SKM-1 (cell line): ENCODE data around the gene SLC7A9.
"Not testable (repeated sequence)": the region's sequence is repeated elsewhere in the genome, so short reads cannot be mapped to it uniquely, and the experiment has no call there.

Experiments used
- DNase-seq: peaks from one replicate; lab custom pipeline; 2025; ENCODE audit not compliant: unreplicated experiment; lab: John Stamatoyannopoulos, UW

Gene SLC7A9

DNA sequence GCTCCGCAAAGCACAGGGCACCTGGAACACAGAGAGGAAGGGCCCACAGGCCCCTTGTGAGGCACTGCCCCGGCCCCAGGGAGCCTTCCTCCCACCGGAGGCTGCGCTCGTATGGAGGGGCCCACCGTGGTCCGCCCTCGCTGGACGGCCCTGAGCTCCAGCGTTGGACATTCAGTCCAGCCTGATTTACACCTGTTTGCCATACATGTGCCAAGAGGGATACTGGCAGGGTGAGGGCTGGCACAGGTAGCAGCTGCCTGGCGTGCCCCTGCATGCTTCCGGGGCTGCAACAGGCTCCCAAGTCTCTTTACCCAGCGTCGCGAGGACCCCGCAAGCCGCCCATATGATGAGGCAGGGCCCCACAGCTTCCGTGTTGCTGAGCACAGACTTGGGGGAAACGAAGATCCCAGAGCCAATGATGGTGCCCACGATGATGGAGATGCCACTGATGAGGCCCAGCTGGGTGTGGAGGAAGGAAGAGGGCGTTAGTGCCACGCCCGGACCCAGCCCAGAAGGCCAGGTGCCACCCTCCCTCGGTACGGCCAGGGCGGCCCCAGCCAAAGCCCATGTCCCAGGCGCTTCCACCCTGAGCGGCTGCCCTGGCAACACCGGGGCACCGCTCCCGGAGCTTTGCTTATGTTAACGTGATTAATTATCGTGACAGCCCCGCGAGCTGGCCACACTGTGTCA is 5.1 kb downstream of the SLC7A9 start:
- no peak for DNase-seq

DNA sequence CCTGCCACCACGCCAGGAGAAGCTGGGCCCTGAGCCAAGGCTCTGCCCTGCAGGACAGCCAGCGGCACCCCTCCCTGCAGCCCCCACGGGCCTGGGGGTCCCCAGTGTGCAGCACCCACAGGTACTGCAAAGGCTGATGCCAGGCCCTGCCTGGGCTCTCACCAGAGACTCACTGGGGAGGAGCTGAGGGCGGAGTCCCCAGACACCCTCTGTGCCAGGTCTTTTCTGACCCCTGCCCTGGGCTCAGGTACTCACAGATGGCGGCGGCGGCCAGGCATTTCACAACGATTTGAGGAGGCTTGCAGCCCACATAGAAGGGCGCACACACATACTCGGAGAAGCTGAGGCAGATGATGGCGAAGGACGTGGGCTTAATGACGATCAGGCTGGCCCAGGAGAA is 5.7 kb downstream of the SLC7A9 start:
- no peak for DNase-seq

DNA sequence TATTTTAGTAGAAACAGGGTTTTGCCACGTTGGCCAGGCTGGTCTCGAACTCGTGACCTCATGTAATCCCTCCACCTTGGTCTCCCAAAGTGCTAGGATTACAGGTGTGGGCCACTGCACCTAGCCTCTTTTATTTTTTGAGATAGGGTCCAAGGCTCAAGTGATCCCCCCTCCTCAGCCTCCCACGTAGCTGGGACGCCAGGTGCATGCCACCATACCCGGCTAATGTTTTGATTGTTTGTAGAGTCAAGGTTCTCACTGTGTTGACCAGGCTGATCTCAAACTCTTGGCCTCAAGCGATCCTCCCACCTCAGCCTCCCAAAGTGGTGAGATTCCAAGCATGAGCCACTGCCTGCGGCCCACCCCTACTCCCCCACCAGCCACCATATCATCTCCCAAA is 6.3 kb downstream of the SLC7A9 start:
- DNase-seq: no peak

DNA sequence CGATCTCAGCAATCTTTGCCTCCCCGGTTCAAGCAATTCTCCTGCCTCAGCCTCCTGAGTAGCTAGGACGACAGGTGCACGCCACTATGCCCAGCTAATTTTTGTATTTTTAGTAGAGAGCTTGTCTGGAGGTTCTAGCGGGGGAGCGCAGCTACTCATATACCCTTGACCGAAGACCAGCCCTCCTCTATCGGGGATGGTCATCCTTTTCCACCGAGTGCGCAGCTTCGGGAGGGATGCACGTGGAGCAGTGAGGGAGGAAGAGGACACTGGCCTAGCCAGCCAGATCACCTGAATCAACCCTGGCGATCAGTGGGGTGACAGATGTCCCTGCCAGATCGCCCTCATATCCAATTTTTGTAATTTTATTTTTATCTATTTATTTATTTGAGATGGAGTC is 6.8 kb downstream of the SLC7A9 start:
- no peak for DNase-seq

DNA sequence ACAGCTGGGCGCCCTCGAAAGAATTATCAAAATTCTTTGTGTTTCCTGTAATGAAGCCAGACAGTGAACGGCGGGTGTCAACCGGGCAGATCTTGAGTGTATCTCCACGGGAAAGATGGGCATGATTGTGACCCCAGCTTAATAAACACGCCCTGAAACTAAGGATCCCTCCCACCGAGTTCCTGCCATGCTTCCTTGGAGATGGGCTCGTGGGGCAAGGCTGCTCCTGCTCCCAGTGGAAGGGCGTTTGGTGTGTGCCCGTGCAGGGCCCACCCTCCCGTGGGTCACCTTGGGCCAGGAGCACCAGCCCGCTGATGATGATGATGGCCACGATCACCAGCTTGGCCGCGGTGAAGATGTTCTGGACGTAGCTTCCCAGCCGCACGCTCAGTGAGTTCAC is 7.4 kb downstream of the SLC7A9 start:
- DNase-seq: no peak

DNA sequence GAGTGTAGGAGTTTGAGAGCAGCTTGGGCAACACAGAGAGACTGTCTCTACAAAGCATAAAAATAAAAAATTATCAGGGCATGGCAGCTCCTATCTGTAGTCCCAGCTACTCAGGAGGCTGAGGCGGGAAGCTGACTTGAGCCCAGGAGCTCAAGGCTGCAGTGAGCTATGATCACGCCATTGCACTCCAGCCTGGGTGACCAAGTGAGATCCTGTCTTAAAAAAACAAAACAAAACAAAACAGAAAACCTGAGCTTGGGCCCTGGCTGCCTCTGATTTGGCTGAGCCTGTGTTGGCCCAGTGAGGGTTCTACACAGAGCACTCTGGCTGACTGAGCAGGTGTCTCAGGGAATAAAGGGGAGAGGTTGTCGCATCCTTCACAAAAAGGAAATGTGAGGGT is 8.0 kb downstream of the SLC7A9 start:
- DNase-seq: no peak

DNA sequence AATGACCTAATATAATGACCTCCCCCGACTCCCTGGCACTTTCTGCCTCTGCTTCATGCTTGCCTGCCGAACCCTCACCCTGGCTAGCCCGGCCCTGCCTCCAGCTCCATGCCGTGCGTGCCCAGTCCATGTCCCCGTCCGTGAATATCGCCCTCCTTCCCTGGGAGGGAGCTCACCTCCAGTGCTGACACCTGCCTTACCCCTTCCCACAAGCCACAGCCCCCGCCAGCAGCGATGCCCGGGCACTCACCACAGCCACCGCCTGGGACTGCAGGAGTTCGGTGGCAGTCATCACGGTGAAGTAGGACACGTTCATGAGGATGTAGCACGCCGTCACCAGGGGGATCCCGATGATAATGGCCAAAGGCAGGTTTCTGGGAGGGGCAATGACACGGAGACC is 10.0 kb downstream of the SLC7A9 start:
- no peak for DNase-seq

DNA sequence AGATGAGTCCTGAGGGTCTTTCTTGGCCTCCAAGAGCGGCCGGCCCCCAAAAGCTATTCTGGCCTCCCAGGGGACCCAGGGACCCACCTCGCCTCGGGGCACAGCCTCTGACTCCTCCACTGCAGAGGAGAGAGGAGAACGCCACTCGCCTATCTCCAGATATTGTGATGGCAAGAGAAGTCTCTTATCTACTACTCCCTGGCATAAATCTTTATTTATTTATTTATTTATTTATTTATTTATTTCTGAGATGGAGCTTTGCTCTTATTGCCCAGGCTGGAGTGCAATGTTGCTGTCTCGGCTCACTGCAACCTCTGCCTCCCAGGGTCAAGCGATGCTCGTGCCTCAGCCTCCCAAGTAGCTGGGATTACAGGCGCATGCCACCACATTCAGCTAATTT is 11.0 kb downstream of the SLC7A9 start:
- no peak for DNase-seq

DNA sequence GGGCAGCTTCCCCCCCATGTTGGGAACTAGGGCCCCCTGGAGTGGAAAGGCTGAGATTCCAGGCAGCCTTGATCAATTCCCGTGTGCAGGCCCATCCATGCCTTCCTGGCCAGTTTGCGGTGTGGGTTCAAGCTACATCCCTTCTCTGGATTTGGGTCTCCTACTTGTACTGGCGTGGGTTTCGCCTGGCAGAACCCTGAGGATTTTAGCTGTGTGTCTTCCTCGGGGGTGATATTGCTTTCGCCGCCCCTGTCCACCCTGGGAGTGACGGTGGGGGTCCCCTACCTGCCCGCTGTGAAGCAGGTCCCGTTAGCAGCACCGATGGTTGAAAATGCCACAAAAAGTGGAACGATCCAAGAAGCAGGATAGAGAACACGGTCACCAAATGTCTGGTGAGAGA is 11.4 kb downstream of the SLC7A9 start:
- DNase-seq: no peak

DNA sequence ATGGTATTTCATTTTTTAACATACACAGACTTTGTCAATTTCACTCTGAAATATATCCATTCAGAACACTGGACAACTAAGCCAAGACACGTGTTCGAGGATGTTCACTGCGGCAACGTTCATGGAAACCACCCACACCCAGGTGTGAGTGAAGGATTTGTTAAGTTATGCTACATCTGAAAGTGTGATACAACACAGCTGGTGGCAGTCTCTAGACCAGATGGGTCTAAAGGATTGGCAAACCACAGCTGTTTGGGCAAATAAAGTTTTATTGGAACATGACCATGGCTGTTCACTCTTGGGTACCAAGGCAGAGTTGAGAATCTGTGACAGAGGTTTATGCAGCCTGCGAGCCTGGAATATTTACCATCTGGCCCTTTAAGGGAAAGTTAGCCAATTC is 12.0 kb downstream of the SLC7A9 start:
- no peak for DNase-seq

DNA sequence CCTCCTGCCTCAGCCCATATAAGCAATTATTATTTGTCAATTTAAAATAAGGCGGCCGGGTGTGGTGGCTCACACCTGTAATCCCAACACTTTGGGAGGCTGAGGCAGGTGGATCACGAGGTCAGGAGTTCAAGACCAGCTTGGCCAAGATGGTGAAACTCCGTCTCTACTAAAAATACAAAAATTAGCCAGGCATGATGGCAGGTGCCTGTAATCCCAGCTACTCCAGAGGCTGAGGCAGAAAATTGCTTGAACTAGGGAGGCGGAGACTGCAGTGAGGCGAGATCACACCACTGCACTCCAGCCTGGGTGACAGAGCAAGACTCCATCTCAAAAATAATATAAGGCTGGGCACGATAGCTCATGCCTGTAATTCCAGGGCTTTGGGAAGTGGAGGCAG is 12.7 kb downstream of the SLC7A9 start:
- not testable (repeated sequence) for DNase-seq

DNA sequence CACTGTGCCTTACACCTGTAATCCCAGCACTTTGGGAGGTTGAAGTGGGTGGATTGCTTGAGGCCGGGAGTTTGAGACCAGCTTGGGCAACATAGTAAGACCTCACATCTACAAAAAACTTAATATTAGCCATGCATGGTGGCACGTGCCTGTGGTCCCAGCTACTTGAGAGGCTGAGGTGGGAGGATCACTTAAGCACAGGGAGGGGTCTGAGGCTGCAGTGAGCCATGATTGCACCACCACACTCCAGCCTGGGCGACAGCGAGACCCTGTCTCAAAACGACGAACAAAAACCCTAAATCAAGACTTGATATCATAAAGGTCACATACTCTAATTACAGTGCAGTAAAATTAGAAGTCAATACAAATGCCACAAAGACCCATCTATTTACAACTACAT is 17.4 kb downstream of the SLC7A9 start:
- no peak for DNase-seq

DNA sequence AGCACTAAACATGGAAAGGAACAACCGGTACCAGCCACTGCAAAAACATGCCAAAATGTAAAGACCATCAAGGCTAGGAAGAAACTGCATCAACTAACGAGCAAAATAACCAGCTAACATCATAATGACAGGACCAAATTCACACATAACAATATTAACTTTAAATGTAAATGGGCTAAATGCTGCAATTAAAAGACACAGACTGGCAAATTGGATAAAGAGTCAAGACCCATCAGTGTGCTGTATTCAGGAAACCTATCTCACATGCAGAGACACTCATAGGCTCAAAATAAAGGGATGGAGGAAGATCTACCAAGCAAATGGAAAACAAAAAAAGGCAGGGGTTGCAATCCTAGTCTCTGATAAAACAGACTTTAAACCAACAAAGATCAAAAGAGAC is 21.5 kb downstream of the SLC7A9 start:
- DNase-seq: not testable (repeated sequence)

DNA sequence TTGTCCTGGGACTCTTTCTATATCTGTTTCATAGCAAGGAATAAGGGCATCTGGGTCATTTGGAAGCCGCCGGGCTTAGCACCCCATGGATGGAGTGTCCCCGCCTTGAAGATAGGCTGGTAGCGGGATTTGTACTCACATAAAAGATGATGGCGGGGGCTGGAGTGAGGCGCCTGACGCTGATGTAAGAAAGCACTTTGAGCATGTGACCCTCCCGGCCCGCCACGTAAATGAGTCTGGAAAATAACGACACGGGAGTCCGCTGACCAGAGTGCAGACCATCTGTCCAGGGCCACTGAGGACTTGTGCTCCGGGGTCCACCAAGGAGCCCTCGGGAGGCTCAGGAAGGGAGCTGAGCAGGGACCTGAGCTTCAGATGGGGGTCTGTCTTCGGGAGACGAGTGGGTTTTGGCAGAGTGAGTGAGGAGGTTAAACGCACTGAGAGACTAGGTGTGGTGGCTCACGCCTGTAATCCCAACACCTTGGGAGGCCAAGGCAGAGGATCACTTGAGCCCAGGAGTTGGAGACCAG is 25.8 kb downstream of the SLC7A9 start:
- DNase-seq: no peak

DNA sequence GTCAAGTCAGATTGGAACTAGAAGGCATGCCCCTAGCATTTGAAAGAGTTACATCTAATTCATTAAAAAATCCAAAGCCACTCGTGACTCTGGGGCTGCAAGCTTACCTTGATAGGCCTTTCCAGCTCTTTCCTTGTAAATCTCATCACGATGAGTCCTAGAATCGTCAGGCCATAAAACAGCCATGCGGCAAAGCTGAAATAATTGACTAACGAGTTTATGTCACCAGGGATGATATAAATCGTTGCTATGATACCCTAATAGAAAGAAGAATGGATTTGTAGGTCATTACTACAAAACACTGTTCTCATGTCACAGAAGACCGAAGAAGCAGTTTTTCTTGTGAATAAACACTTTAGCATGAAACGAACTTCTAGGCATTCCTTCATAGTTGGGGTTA is 27.5 kb downstream of the SLC7A9 start:
- DNase-seq: no peak

DNA sequence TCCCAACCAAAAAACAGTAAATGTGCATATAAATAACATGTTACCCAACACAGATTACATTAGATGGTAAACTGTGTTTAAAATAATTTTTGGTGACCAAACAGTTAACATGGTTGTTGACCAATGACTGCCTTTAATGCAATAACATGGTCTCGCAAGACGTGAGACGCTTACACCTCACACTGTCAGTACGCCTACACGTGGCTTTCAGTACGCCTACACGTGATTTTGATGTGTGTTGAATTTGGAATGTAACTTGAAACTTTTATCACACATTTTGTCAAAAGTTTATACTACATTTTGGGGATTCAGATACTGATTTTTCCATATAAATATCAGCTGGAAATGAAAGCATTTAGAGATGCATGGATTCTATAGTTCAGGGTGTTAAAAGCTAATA is 32.0 kb downstream of the SLC7A9 start:
- DNase-seq: no peak

DNA sequence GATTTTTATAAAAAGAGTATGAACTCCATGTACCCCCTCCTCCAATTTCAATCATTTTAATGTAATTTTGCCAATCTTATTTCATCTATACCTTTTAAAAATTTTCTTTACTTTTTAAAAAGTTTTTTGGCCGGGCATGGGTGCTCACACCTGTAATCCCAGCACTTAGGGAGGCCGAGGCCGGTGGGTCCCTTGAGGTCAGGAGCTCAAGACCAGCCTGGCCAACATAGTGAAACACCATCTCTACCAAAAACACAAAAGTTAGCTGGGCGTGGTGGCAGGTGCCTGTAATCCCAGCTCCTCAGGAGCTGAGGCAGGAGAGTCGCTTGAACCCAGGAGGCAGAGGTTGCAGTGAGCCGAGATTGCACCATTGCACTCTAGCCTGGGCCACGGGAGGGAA is 36.2 kb downstream of the SLC7A9 start:
- not testable (repeated sequence) for DNase-seq

DNA sequence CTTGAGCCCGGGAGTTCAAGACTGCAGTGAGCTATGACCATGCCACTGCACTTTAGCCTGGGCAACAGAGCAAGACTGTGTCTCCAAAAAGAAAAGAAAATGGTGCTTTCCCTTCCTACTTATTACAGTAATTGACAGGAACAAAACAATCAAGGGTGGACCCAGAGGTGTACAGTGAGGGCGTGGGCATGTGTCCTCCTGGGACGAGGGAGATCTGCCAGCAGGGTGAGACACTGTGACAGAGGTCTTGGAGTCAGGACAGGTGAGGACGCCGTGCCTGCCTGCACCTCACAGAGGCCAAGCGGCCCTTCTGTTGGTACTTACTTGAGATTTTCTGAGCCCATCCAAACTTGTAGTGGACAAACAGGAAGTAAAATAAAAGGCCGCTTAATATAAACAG is 36.7 kb downstream of the SLC7A9 start:
- not testable (repeated sequence) for DNase-seq

DNA sequence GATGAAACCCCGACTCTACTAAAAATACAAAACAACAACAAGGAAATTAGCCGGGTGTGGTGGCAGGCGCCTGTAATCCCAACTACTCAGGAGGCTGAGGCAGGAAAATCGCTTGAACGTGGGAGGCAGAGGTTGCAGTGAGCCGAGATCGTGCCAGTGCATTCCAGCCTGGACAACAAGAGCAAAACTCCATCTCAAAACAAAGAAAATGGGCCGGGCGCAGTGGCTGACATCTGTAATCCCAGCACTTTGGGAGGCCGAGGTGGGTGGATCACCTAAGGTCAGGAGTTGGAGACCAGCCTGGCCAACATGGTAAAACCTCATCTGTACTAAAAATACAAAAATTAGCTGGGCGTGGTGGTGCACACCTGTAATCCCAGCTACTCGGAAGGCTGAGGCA is 37.5 kb downstream of the SLC7A9 start:
- DNase-seq: not testable (repeated sequence)

DNA sequence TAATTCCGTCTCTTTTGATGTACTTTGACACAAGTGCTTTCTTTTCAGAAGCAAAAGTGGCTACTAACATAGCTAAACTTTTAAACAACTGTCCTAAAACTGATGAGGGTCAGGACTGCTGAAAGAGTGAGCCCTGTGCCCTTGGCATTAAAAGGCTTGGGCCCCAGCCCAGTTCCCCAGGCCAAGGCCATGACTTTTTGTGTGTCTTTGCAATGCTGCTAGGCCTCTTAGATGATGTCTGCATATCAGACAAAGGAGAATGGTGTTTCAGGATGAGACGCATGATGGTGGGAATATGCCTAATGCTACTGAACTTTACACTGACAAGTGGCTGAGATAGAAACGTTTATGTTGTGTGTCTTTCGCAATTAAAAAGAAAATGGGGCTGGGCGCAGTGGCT is 38.0 kb downstream of the SLC7A9 start:
- DNase-seq: no peak

DNA sequence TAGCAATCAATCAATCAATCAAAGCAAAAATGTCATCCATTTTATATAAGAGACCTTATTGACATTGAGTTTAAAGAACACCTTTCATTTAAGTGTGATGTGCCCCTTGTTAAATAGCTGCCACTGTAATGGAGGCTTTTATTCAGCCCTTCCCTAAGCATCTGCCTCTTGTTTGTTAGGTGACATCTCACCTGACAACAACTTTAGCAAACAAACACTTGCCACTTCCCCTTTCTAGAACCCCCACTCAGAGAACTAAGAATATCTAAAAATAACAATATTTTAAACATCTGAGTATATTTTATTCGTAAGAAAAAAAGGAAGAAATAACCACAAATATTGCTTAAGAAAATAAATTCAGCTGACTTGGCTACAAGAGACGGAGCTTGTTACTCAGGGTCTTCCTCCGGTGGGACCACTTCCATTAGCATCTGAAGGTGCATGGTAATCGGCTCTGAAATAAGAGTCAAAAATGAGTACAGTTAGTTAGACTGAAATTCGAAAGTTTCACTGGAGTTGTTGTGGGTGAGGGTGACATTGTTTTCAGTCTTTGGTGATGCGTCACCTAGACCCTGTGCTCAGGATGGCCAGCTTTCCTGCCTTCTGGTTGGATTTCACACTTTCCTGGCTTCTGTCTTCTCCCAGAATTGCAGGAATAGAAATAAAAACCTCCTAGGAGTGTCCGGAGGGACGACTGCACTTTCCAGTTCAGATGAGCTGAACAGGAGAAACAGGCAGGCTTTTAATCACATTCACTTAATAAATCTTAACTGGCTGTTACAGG is 39.1 kb downstream of the SLC7A9 start:
- no peak for DNase-seq

DNA sequence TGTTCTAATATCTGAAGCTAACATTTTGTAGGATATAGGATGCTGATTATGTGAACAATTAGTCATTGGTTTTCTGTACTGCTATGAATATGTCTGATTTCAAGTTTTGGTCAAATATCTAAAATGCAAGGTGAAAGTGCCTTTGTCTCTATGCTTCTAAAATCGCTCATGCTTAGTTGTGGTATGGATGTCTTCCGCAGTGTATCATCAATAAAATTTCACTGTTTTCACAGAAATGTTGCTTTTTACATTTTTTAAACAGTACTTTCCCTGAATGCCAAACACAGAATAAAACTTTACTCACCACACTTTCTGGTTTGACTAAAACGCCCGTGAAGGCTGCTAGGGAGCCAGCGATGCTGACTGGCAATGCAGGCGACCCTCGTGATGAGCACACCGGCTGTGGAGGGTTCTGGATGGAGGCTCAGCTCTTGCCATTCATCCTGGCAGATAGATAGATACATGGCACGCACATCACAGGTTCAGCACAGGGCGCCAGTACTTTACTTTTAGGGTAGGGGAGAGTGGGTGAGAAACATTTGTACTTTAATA is 40.1 kb downstream of the SLC7A9 start:
- no peak for DNase-seq
